Measurements from ENCODE around the gene WDR43.

WDR43 gene

GRCh38 chr2:28904295-28904694 is 9.8 kb downstream of the WDR43 start:
- ChIA-PET POLR2A (no interaction called here), CTCF (no interaction called here)
- TF ChIP-seq SP1 (IDR thresholded peaks at IDR 0.05) (no peak), FOXK2 (IDR thresholded peaks at IDR 0.05) (no peak), ELF4 (IDR thresholded peaks at IDR 0.05) (no peak), BHLHE40 (IDR thresholded peaks at IDR 0.05; ENCODE audit: borderline replicate concordance) (no peak), CTBP1 (IDR thresholded peaks at IDR 0.05; ENCODE audit: borderline replicate concordance) (no peak), NFRKB (IDR thresholded peaks at IDR 0.05) (no peak), L3MBTL2 (conservative IDR thresholded peaks at IDR 0.05) (no peak)
- no peak for DNase-seq (ENCODE audit: extremely low spot score)

- DNase-seq (ENCODE audit: extremely low spot score), result no peak
- TF ChIP-seq ZNF384 (IDR thresholded peaks at IDR 0.05) (no peak), ARNT (IDR thresholded peaks at IDR 0.05) (no peak), TARDBP (IDR thresholded peaks at IDR 0.05) (no peak), BHLHE40 (IDR thresholded peaks at IDR 0.05; ENCODE audit: borderline replicate concordance) (no peak), NFRKB (IDR thresholded peaks at IDR 0.05) (no peak), SP1 (IDR thresholded peaks at IDR 0.05) (no peak), FOXK2 (IDR thresholded peaks at IDR 0.05) (no peak), HDGF (IDR thresholded peaks at IDR 0.05; ENCODE audit: borderline replicate concordance) (no peak), ELF4 (IDR thresholded peaks at IDR 0.05) (no peak), LEF1 (IDR thresholded peaks at IDR 0.05; ENCODE audit: borderline replicate concordance) (no peak), FOXA1 (IDR thresholded peaks at IDR 0.05) (no peak), L3MBTL2 (conservative IDR thresholded peaks at IDR 0.05) (no peak), CTBP1 (IDR thresholded peaks at IDR 0.05; ENCODE audit: borderline replicate concordance) (no peak), SUZ12 (IDR thresholded peaks at IDR 0.05) (no peak), PKNOX1 (IDR thresholded peaks at IDR 0.05) (no peak), FOXM1 (IDR thresholded peaks at IDR 0.05; ENCODE audit: borderline replicate concordance) (no peak)
- ChIA-PET CTCF (interaction anchor here (0.6 kb wide), 1 partner anchor 9 kb away, joined by 3 read pairs; no protein-coding TSS in a partner anchor), POLR2A (interaction anchor here (1.7 kb wide), 1 partner anchor 10 kb away, joined by 5 read pairs; the partner anchor contains the start of gene WDR43)
Measured at GRCh38 chr2:28904802-28905457, 10.5 kb downstream of the WDR43 start.

GRCh38 chr2:28905533-28905932 is 11.1 kb downstream of the WDR43 start:
- POLR2A ChIA-PET, result interaction anchor here (1.7 kb wide), 1 partner anchor 11 kb away, joined by 5 read pairs; the partner anchor contains the start of gene WDR43
- DNase-seq (ENCODE audit: extremely low spot score), result no peak
- TF ChIP-seq FOXA1 (IDR thresholded peaks at IDR 0.05), result no peak
- no peak for TF ChIP-seq L3MBTL2 (conservative IDR thresholded peaks at IDR 0.05)
- no peak for TF ChIP-seq BHLHE40 (IDR thresholded peaks at IDR 0.05; ENCODE audit: borderline replicate concordance)
- no peak for TF ChIP-seq HDGF (IDR thresholded peaks at IDR 0.05; ENCODE audit: borderline replicate concordance)
- TF ChIP-seq PKNOX1 (IDR thresholded peaks at IDR 0.05), result no peak
- TF ChIP-seq FOXK2 (IDR thresholded peaks at IDR 0.05), result no peak
- TF ChIP-seq SUZ12 (IDR thresholded peaks at IDR 0.05), result no peak
- no peak for TF ChIP-seq SP1 (IDR thresholded peaks at IDR 0.05)
- no peak for TF ChIP-seq TARDBP (IDR thresholded peaks at IDR 0.05)
- TF ChIP-seq FOXM1 (IDR thresholded peaks at IDR 0.05; ENCODE audit: borderline replicate concordance), result no peak
- TF ChIP-seq CTBP1 (IDR thresholded peaks at IDR 0.05; ENCODE audit: borderline replicate concordance), result no peak
- TF ChIP-seq LEF1 (IDR thresholded peaks at IDR 0.05; ENCODE audit: borderline replicate concordance), result no peak
- TF ChIP-seq ZNF384 (IDR thresholded peaks at IDR 0.05), result no peak
- CTCF ChIA-PET, result interaction anchor here (0.6 kb wide), 1 partner anchor 8 kb away, joined by 3 read pairs; no protein-coding TSS in a partner anchor

- DNase-seq (ENCODE audit: extremely low spot score), result no peak
- ChIA-PET POLR2A (interaction anchor here (1.7 kb wide), 1 partner anchor 12 kb away, joined by 5 read pairs; the partner anchor contains the start of gene WDR43), CTCF (no interaction called here)
- TF ChIP-seq HDGF (IDR thresholded peaks at IDR 0.05; ENCODE audit: borderline replicate concordance), result no peak
- TF ChIP-seq PKNOX1 (IDR thresholded peaks at IDR 0.05), result no peak
- no peak for TF ChIP-seq FOXM1 (IDR thresholded peaks at IDR 0.05; ENCODE audit: borderline replicate concordance)
- TF ChIP-seq ELF4 (IDR thresholded peaks at IDR 0.05), result no peak
- no peak for TF ChIP-seq ARNT (IDR thresholded peaks at IDR 0.05)
- no peak for TF ChIP-seq BHLHE40 (IDR thresholded peaks at IDR 0.05; ENCODE audit: borderline replicate concordance)
- TF ChIP-seq TARDBP (IDR thresholded peaks at IDR 0.05), result no peak
- no peak for TF ChIP-seq LEF1 (IDR thresholded peaks at IDR 0.05; ENCODE audit: borderline replicate concordance)
- TF ChIP-seq NFRKB (IDR thresholded peaks at IDR 0.05), result no peak
- no peak for TF ChIP-seq FOXK2 (IDR thresholded peaks at IDR 0.05)
- TF ChIP-seq SP1 (IDR thresholded peaks at IDR 0.05), result no peak
- TF ChIP-seq ZNF384 (IDR thresholded peaks at IDR 0.05), result no peak
- TF ChIP-seq FOXA1 (IDR thresholded peaks at IDR 0.05), result no peak
- no peak for TF ChIP-seq CTBP1 (IDR thresholded peaks at IDR 0.05; ENCODE audit: borderline replicate concordance)
- no peak for TF ChIP-seq L3MBTL2 (conservative IDR thresholded peaks at IDR 0.05)
Measured at GRCh38 chr2:28906376-28906775, 11.9 kb downstream of the WDR43 start.

GRCh38 chr2:28906821-28907220 is 12.4 kb downstream of the WDR43 start:
- CTCF ChIA-PET, result no interaction called here
- no peak for DNase-seq (ENCODE audit: extremely low spot score)
- TF ChIP-seq ZNF384 (IDR thresholded peaks at IDR 0.05) (no peak), HDGF (IDR thresholded peaks at IDR 0.05; ENCODE audit: borderline replicate concordance) (no peak), LEF1 (IDR thresholded peaks at IDR 0.05; ENCODE audit: borderline replicate concordance) (no peak), FOXA1 (IDR thresholded peaks at IDR 0.05) (no peak), BHLHE40 (IDR thresholded peaks at IDR 0.05; ENCODE audit: borderline replicate concordance) (no peak)
- POLR2A ChIA-PET, result no interaction called here

GRCh38 chr2:28908172-28908571 is 13.7 kb downstream of the WDR43 start:
- POLR2A ChIA-PET, result interaction anchor here (1.6 kb wide), 1 partner anchor 39 kb away, joined by 5 read pairs; the partner anchor contains the start of gene TRMT61B
- no peak for TF ChIP-seq FOXK2 (IDR thresholded peaks at IDR 0.05)
- no peak for TF ChIP-seq L3MBTL2 (conservative IDR thresholded peaks at IDR 0.05)
- no peak for TF ChIP-seq FOXM1 (IDR thresholded peaks at IDR 0.05; ENCODE audit: borderline replicate concordance)
- no peak for TF ChIP-seq FOXA1 (IDR thresholded peaks at IDR 0.05)
- TF ChIP-seq SP1 (IDR thresholded peaks at IDR 0.05), result no peak
- no peak for TF ChIP-seq SUZ12 (IDR thresholded peaks at IDR 0.05)
- TF ChIP-seq CTBP1 (IDR thresholded peaks at IDR 0.05; ENCODE audit: borderline replicate concordance), result no peak
- TF ChIP-seq LEF1 (IDR thresholded peaks at IDR 0.05; ENCODE audit: borderline replicate concordance), result no peak
- no peak for TF ChIP-seq BHLHE40 (IDR thresholded peaks at IDR 0.05; ENCODE audit: borderline replicate concordance)
- TF ChIP-seq TARDBP (IDR thresholded peaks at IDR 0.05), result no peak
- no peak for TF ChIP-seq ARNT (IDR thresholded peaks at IDR 0.05)
- no peak for TF ChIP-seq PKNOX1 (IDR thresholded peaks at IDR 0.05)
- TF ChIP-seq ZNF384 (IDR thresholded peaks at IDR 0.05), result no peak
- TF ChIP-seq ELF4 (IDR thresholded peaks at IDR 0.05), result no peak
- no peak for TF ChIP-seq NFRKB (IDR thresholded peaks at IDR 0.05)
- TF ChIP-seq HDGF (IDR thresholded peaks at IDR 0.05; ENCODE audit: borderline replicate concordance), result no peak
- CTCF ChIA-PET, result no interaction called here
- no peak for DNase-seq (ENCODE audit: extremely low spot score)
